Fibroblast of the aortic adventitia (primary cell): Measurements from ENCODE around the gene RPL36A. TPM values are rescaled to one million over a fixed set of nuclear protein-coding genes. Genes with fewer than 3 reads are reported as not detected.

ENCODE experiments used
- DNase-seq: peaks from one replicate; pipeline ENCODE4 v3.0.0-alpha.2; 2010; ENCODE audit warnings: low read depth
- H3K4me3 ChIP-seq: 2 replicates; pipeline ENCODE4 v1.5.1; 2011; ENCODE audit warnings: low read depth, mild to moderate bottlenecking, control low read depth, low read length, moderate library complexity
- total RNA-seq: library from RNA; depleted of rRNA; stranded (reverse); fragments of >200 nt; gene quantifications from 2 replicates; pipeline ENCODE4 v1.2.3, GENCODE V29; 2012; ENCODE audit warnings: low replicate concordance
- TF ChIP-seq, protein P1 (sequence below): IDR thresholded peaks from 2 replicates; pipeline ENCODE4 v1.5.1; 2011; ENCODE audit warnings: mild to moderate bottlenecking, low read length, control low read depth, inconsistent platforms; ENCODE audit not compliant: insufficient read depth

Gene RPL36A
- 1,088 and 1,131 TPM in 2 replicates for total RNA-seq

DNA sequence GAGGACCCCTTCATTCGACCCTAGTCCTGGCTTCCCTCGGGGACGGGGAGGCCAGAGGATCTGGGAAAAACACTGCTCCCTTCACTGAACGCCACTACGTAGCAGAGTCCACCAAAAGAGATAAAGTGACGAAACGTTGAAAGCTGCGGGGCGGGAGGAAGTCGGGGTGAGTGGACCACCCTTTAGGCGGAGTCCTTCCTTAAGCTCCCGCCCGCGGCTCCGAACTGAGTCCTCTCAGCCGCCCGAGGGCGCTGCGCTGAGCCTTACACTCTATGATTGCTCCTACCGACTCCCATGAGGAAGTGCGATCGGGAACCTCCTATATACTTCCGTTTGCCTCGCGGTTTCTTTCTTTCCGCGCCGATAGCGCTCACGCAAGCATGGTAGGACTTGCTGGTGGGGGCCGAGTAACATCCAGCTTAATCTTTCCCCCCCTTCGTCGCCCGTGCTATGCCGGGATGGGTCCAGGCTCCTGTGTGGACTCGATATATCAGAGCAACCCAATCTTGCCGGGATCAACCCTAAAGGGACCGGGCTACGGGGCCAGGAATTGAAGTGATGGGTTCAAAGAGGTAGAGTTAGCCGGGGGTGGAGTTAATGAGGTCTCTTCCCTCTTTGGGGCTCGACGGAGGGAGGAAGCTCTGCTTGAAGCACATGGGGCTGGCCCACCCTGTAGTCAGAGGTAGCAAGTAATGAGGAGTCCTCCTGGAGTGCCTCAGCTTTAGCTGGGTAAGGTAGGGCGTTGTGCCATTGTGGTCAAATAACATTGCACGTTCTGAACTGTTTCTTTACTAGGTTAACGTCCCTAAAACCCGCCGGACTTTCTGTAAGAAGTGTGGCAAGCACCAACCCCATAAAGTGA, at the start of gene RPL36A:
Gene RPL36A, plus strand, starts transcription at position 348 of the 862 bp plus-strand sequence. Its CDS starts 33 bp downstream, at position 381.
- H3K4me3 ChIP-seq: peak within 1 kb of the TSS; percentile 76
- peak; percentile 90 for DNase-seq
- TF ChIP-seq, protein P1, sequence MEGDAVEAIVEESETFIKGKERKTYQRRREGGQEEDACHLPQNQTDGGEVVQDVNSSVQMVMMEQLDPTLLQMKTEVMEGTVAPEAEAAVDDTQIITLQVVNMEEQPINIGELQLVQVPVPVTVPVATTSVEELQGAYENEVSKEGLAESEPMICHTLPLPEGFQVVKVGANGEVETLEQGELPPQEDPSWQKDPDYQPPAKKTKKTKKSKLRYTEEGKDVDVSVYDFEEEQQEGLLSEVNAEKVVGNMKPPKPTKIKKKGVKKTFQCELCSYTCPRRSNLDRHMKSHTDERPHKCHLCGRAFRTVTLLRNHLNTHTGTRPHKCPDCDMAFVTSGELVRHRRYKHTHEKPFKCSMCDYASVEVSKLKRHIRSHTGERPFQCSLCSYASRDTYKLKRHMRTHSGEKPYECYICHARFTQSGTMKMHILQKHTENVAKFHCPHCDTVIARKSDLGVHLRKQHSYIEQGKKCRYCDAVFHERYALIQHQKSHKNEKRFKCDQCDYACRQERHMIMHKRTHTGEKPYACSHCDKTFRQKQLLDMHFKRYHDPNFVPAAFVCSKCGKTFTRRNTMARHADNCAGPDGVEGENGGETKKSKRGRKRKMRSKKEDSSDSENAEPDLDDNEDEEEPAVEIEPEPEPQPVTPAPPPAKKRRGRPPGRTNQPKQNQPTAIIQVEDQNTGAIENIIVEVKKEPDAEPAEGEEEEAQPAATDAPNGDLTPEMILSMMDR: peak; percentile 75

DNA sequence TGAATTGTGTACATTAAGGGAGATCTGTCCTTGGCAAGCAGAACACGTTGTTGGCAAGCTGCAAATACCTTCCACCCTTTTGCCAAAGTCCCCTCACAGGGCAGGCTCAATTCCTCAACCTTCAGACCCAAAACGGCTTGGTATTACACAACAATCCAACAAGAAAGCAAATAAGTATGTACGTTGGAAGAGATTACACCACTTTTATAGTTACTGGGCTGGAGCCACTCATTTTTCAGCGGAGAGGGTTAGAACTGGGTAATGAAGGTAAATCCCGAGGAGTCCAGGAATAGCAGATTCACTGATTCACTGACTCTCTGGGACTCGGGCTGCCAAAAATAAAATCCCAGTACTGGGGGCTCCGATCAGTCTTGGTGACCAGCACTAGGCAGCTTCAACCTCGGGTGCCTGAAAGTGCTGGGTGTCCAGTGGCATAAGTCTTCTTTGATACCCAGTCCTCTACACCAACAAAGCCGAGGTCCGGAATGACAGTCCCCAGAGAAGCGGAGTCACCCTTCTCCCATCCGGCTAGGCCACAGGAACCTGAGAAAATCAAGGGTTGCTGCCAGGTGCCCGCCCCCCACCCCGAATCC, 42.9 kb upstream of the RPL36A start:
- DNase-seq: peak; percentile 33
- H3K4me3 ChIP-seq: peak overlapping the region; percentile 83
- TF ChIP-seq, protein P1: no peak

DNA sequence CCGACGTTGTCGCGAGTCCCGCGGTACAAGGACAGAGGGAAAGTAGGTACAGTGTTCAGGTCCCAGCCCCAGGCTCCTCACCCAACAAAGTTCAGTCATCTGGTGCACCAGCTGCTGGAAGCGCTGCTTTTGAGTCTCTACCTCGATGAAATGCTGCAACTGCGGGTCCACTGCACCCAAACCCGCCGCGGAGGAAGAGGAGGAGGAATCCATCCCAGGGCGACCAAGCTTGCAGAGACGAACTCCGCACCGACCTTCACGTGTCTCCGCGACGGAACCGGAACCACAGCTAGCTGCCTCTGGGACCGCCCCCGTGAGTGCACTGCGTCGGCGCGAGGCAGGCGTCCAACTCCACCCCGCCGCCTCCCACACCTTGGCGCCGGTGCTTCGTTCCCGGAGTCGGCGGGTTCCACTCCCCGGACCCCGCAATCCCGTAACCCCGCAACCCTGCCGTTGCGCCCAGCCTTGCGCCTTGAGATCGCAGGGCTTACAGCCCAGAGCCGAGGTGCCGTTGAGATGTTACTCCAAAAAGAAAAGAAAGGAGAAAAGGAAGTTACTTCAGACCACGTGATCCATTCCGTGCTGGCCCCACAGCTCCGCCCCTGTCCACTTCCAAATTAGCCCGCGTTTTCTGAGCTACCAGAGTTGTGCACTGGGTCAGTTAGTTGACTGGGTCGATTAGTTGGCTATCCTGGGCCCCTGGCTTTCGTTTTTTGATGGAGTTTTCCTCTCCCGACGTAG, 42.2 kb upstream of the RPL36A start, which contains the start of gene TIMM8A:
Gene TIMM8A, minus strand, starts transcription at position 291 of the 741 bp plus-strand sequence. Its CDS starts 78 bp downstream, at position 213.
- TF ChIP-seq, protein P1: peak; percentile 14
- H3K4me3 ChIP-seq: peak within 1 kb of the TSS; percentile 83
- peak; percentile 61 for DNase-seq

DNA sequence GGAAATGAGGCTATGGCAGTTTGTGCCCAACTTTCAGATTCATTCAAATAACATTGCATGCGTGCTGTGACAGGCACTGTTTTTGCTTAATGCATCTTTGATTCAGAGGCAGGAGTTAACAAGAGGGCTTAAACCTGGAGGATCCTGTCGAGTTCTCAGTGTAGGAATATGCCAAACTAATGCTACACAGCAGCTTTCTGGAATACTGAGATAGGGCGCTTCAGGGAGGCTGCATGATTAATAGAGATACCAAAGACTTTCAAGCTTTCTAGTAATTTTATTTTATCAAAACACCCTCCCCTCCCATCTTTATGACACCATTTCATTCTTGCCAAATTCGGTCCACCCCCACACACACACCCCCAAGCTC, 41.6 kb upstream of the RPL36A start:
- TF ChIP-seq, protein P1: no peak
- no peak for DNase-seq
- peak overlapping the region; percentile 83 for H3K4me3 ChIP-seq

DNA sequence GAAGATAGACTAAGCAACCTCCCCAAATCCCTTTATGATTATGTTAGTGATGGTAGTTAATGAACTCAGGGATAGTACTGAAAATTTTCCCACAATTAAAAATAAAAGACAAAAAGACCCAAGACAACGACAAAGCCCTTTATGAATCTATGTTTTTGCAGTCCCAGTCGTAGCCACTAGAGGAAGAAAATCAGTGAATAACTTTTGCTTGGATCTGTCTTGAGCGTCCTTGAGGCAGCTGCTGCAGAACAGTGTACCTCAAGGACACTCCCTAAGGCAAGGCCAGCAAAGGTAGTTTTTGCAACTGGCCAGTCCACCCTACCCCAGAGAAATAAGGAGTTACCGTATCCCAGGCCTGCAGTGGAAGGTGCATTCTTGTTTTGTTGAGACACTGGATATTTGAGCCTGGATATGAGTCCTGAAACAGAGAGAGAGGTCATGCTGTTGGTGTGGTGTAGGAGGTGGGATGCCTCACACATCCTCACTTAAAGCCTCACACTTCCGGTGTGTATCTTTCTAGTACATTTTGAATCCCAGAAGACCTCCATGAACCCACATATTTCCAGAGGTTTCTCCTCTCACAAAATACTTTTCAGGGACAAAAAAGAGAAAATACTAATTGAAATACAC, 33.5 kb upstream of the RPL36A start:
- DNase-seq: peak; percentile 17
- H3K4me3 ChIP-seq: no peak overlapping the region
- TF ChIP-seq, protein P1: peak; percentile 55

DNA sequence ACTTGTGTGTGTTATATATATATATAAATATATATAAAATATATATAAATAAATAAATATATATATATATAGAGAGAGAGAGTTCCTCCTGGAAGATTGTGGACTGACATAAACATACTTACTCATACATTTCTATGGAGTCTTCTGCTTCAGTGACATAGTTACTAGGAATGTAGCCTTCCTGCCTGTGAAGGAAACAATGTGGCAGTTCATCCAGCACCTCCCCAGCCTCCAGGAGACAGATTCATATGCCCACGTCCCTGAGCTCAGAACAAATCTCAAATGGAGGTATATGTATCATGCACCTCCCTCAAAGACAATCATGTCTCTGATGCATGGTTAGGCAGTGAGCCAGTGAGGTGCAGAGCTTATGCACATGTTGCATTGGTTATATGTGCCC, 30.8 kb upstream of the RPL36A start:
- no peak overlapping the region for H3K4me3 ChIP-seq
- DNase-seq: no peak
- TF ChIP-seq, protein P1: no peak
